AG10803 (cell line): ENCODE measurements around the gene CAPN12.
A peak's percentile ranks its signal among the peaks of the same experiment; 100 is the strongest.
"Not testable (repeated sequence)": the region's sequence is repeated elsewhere in the genome, so short reads cannot be mapped to it uniquely, and the experiment has no call there.

Experiments used
- DNase-seq: peaks from one replicate; pipeline ENCODE4 v3.0.0; 2010; ENCODE audit warnings: low read depth
- H3K4me3 ChIP-seq: 2 replicates; pipeline ENCODE4 v1.5.1; 2011; ENCODE audit warnings: mild to moderate bottlenecking, low read length, control low read depth
- CTCF ChIP-seq: conservative IDR thresholded peaks from 2 replicates; pipeline ENCODE4 v1.5.1; 2011; ENCODE audit warnings: mild to moderate bottlenecking, low read length, control low read depth, inconsistent platforms

Gene CAPN12

GRCh38 chr19:38774181-38774950, 30.1 kb upstream of the CAPN12 start:
- H3K4me3 ChIP-seq = no peak overlapping the region
- no peak for TF ChIP-seq CTCF
- no peak for DNase-seq

GRCh38 chr19:38773469-38774177, 29.3 kb upstream of the CAPN12 start, which contains the start of gene LGALS7:
Gene LGALS7 (minus strand): TSS chr19:38773517. CDS start chr19:38773492, 25 bp downstream.
- no peak for DNase-seq
- TF ChIP-seq CTCF = no peak
- no peak within 1 kb of the TSS for H3K4me3 ChIP-seq

- DNase-seq, H3K4me3 ChIP-seq: not testable (repeated sequence)
Observed at GRCh38 chr19:38771569-38771968, 27.3 kb upstream of the CAPN12 start.

- not testable (repeated sequence) for DNase-seq, H3K4me3 ChIP-seq
Observed at GRCh38 chr19:38770949-38771275, 26.6 kb upstream of the CAPN12 start.

- not testable (repeated sequence) for H3K4me3 ChIP-seq, DNase-seq
Observed at GRCh38 chr19:38770228-38770948, 26.1 kb upstream of the CAPN12 start.

GRCh38 chr19:38769635-38770211, 25.4 kb upstream of the CAPN12 start:
- no peak overlapping the region for H3K4me3 ChIP-seq
- DNase-seq = peak; percentile 69
- peak; percentile 54 for TF ChIP-seq CTCF

GRCh38 chr19:38766276-38767047, 22.2 kb upstream of the CAPN12 start:
- no peak for TF ChIP-seq CTCF
- H3K4me3 ChIP-seq = no peak overlapping the region
- no peak for DNase-seq

GRCh38 chr19:38765214-38765613, 20.9 kb upstream of the CAPN12 start:
- no peak overlapping the region for H3K4me3 ChIP-seq
- DNase-seq = no peak
- TF ChIP-seq CTCF = no peak
